HG03135 (cell line): ENCODE results near the gene HDAC8.
"Not testable (repeated sequence)": the region's sequence is repeated elsewhere in the genome, so short reads cannot be mapped to it uniquely, and the experiment has no call there.

Experiments
- ATAC-seq: cut with Tn5 transposase; IDR thresholded peaks from one replicate; pipeline ENCODE4 v1.9.1; 2021; ENCODE audit warnings: mild to moderate bottlenecking, moderate library complexity; ENCODE audit not compliant: unreplicated experiment

HDAC8 gene

DNA sequence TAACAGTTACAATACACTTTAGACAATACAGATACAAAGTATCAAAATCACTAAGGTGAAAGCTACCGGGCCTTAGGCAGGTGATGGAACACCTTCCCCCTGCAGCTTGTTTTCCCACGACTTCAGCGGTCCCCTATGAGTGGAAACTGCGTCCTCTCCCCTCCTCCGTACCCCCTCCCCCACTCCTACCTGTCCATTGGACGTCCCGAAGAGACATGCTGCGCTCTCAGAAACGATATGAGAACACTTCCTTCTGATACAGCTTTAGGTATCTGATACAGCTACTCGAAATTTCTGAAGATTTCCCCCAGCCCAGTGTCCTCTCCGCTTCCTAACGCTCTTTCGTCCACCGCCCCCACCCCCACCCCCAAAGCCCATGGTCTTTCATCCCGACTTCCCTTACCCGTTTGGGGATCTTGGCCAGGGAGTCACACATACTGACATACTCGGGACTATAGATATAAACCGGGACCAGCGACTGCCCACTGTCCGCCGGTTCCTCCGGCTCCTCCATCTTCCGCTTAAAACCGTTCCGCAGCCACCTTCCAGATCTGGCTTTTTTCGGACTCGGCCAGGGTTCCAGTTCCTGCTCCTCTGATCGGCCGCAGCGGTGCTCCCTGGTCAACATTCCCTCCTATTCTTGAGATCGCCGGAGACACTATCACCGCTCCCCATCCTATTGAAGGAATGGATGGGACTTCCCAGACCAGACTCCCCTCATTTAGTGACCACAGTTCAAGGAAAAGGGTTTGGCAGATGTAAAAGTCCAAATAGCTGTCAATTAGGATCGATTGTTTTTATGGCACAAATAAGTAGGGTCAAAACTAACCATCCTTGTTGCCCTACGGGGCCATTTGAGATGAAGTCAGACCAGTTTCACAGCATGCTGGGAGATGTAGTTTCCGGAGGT lies at the start of gene HDAC8:
Gene HDAC8, minus strand, starts transcription at position 596 of the 910 bp plus-strand sequence. Its CDS starts 82 bp downstream, at position 514.
- ATAC-seq = peak; percentile 92

GRCh38 chrX:72621625-72622485 lies 49.2 kb upstream of the HDAC8 start:
- ATAC-seq = peak; percentile 68

GRCh38 chrX:72621163-72621562 lies 48.5 kb upstream of the HDAC8 start:
- ATAC-seq = no peak

GRCh38 chrX:72620550-72621145 lies 48.0 kb upstream of the HDAC8 start:
- ATAC-seq = no peak

- ATAC-seq = no peak
Observed at GRCh38 chrX:72609313-72609712, 36.7 kb upstream of the HDAC8 start.

DNA sequence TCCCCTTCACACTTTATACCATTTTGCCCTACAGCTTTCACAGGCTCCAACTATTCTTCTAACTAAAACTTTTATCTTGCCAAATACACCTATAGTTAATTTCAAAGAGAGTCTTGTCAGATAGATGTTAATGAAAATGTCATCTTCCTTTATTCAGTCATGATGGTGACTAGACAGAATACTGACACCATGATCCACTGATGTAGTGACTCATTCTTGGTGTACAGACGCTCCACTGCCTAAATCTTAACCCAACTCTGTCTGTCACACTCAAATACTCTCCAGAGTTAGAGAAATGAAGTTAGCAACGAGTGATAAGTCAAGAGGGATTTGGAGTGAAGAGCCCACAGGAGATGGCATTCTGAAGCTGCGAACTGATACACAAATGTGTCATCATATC lies 32.1 kb upstream of the HDAC8 start:
- no peak for ATAC-seq

- no peak for ATAC-seq
Observed at GRCh38 chrX:72604112-72604511, 31.5 kb upstream of the HDAC8 start.

GRCh38 chrX:72591038-72591437 lies 18.4 kb upstream of the HDAC8 start:
- ATAC-seq = not testable (repeated sequence)

DNA sequence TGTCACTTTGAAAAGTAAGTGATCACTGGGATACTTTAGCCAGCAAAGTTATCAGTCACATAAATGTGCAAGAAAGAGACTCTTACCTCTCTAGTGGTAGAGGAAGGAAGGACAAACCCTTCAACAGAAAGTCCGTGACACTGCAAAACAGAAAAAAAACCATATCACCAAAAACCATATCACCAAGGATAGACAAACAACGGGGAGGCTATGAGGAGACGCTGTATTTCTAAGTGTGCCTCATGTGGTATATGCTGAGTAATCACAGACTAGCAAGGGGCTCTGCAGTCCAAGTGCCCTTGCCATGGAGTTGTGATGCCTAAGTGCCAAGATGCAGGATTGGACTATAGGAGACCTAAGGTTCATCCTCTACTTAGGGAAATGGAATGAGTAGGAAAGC lies 11.5 kb upstream of the HDAC8 start:
- ATAC-seq = no peak

DNA sequence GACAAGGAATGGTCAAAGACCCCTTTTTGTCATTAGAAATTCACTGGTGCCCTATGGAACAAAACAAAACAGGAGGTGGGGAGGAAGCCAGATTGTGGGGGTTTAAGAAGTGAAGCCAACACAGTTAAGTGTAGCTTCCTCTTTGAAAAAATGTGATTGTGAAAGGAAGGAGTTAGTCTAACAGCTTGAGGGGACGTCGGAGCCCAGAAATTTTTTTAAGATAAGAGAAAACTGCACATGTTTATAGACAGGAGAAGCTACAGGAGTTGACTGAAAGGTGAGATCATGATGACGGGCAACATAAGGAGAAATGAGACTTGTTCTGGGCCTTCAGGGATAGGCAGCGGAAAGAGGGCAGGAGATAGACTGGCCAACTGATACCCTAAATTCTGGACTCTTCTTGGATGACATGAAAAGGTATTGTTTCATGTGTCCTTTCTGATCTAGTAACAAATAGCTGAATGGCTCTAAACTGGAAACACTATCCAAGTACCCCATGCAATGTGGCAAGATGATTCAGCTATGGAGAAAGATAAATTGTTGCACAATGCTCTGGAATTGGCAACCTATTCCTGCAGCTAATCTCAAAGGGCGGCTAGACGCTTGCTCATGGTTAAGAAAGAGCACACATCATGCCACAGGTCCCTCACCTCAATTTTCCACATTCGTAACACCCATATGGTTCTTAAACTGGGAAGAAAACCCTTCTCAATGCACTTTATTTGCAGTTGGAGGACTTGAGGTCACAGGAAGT lies 3.7 kb upstream of the HDAC8 start:
- no peak for ATAC-seq

DNA sequence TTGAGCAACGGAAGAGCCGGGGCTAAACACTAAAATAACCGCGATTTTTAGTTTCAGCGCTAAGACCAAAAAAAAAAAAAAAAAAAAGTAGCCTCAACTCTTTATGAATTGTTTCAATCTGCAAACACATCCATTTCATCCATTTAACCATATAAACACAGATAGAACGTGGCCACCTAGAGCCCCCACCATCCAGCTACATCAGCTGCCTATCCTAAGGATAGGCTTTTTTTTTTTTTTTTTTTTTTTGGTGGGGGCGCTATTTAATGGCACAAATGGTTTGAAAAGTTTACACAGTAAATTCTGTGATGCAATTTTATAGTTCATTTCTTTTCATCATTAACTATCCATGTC lies 492 bp upstream of the HDAC8 start:
- peak; percentile 31 for ATAC-seq

DNA sequence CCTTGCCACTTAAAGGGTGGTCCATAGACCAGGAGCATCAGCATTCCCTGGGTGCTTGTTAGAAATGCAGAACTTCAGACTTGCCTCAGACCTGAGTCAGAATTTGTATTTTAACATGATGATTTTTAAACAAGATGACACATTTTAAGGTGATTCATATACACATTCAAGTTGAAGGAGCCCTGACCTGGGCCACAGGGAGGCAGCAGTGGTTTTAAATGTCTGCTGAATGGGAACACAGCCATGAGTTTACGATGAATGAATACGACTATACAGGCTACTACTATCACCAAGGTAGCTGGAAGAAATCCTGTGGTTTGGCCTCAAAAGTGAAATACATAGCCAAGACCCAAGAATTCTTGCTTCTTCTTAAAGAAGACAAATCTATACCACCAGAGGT lies 2.9 kb downstream of the HDAC8 start:
- no peak for ATAC-seq

GRCh38 chrX:72568406-72569092 lies 4.1 kb downstream of the HDAC8 start:
- ATAC-seq = no peak

- ATAC-seq = no peak
Observed at GRCh38 chrX:72566448-72566847, 6.2 kb downstream of the HDAC8 start.

DNA sequence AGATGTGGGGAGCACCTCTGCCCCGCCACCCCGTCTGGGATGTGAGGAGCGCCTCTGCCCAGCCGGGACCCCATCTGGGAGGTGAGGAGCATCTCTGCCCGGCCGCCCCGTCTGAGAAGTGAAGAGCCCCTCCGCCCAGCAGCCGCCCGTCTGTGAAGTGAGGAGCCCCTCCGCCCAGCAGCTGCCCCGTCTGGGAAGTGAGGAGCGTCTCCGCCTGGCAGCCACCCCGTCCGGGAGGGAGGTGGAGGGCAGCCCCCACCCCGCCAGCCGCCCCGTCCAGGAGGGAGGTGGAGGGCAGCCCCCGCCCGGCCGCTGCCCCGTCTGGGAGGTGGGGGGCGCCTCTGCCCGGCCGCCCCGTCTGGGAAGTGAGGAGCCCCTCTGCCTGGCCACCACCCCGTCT lies 13.0 kb downstream of the HDAC8 start:
- ATAC-seq = not testable (repeated sequence)

GRCh38 chrX:72554448-72555140 lies 18.0 kb downstream of the HDAC8 start:
- no peak for ATAC-seq

GRCh38 chrX:72552443-72552842 lies 20.2 kb downstream of the HDAC8 start:
- not testable (repeated sequence) for ATAC-seq

DNA sequence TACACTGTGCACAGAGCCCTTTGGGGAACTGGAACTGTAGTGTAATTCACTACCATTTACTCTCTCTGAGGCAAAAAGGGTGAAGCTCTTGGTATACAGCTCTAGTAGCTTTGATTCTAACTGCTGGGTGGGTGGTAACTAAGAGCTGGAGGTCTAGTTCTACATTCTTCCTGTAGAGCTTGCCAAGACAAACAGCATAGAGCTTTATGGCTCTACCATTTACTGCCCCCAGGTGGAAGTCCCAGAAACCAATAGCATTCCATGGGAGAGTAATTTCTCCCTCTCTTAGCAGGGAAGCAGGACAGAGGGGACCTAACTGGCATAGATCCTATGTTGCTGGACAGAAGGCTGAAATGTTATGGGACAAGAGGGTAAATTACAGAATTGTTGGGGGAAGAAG lies 26.7 kb downstream of the HDAC8 start:
- ATAC-seq = no peak

DNA sequence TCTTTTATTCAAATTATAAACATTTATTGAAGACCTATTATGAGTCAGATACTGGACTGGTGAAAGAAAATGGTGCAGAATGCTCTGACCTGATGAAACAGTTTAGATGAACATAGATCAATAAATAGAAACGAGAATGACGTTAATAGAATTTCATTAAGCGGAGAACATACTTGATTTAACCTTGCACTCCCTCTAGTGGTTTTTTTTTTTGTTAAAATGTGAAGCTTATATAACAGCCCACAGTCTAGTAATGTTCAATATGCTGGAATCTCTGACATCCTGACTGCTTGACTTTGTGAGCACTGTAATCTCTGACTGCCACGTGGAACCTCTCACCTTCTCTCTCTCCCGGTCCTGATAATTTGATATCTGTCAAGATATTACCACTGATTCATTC lies 32.3 kb downstream of the HDAC8 start:
- ATAC-seq = no peak

DNA sequence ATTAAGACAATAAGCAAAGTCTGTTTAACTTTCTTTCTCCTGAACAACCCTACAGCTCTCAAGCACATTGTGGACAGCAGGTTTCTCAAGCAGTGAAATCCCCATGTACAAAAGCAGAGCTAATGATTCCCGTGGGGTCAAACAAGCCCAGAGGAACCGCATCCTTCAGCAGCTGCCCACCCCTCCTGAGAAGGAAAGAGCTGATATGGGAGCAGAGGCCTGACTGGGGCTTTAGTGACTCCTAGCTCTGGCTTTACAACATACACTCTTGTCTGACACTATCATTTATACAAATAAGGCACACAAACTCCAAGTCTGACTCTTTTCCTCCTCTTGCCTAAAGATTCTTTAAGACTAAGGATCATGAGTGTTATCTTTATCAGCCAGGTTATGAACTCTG lies 32.8 kb downstream of the HDAC8 start:
- ATAC-seq = no peak
